HEK293 (cell line): ENCODE results near the gene LRP5.

ENCODE experiments used
- CTCF ChIP-seq: fragments of 450-650 bp; formaldehyde crosslinking; IDR thresholded peaks from 2 replicates; pipeline ENCODE4 v1.5.1; 2016; ENCODE audit warnings: missing biosample characterization, missing genetic modification characterization
- MYNN ChIP-seq: fragments of 450-650 bp; formaldehyde crosslinking; IDR thresholded peaks from 2 replicates; pipeline ENCODE4 v1.5.1; 2016; ENCODE audit warnings: missing biosample characterization, missing genetic modification characterization, borderline replicate concordance
- PRDM1 ChIP-seq: fragments of 450-650 bp; formaldehyde crosslinking; IDR thresholded peaks from 2 replicates; pipeline ENCODE4; 2016; ENCODE audit warnings: missing biosample characterization, missing genetic modification characterization
- SP7 ChIP-seq: fragments of 450-650 bp; formaldehyde crosslinking; IDR thresholded peaks from 2 replicates; pipeline ENCODE4 v1.5.1; 2016; ENCODE audit warnings: missing biosample characterization, missing genetic modification characterization
- TCF7L2 ChIP-seq: IDR thresholded peaks from 2 replicates; pipeline ENCODE4 v1.6.1; 2011; ENCODE audit warnings: low read depth, mild to moderate bottlenecking, inconsistent platforms, low read length, moderate library complexity, borderline replicate concordance
- YY1 ChIP-seq: fragments of 450-650 bp; formaldehyde crosslinking; IDR thresholded peaks from 2 replicates; pipeline ENCODE4 v1.5.1; 2018; ENCODE audit warnings: missing biosample characterization, missing genetic modification characterization
- ZNF211 ChIP-seq: fragments of 450-650 bp; formaldehyde crosslinking; IDR thresholded peaks from 2 replicates; pipeline ENCODE4 v1.5.1; 2016; ENCODE audit warnings: low read depth, missing biosample characterization, missing genetic modification characterization
- ZNF707 ChIP-seq: fragments of 450-650 bp; formaldehyde crosslinking; IDR thresholded peaks from 2 replicates; pipeline ENCODE4 v1.5.1; 2016; ENCODE audit warnings: missing biosample characterization, missing genetic modification characterization

GRCh38 chr11:68266121-68266891, 46.1 kb upstream of the LRP5 start:
- no peak for TF ChIP-seq ZNF707
- no peak for TF ChIP-seq CTCF (tag by site-specific recombination)
- no peak for TF ChIP-seq PRDM1
- no peak for TF ChIP-seq YY1 (tag by site-specific recombination)
- TF ChIP-seq MYNN (tag by site-specific recombination) = no peak
- TF ChIP-seq ZNF211 (tag by site-specific recombination) = no peak
- TF ChIP-seq SP7 (tag by site-specific recombination) = no peak
- TF ChIP-seq TCF7L2 = no peak
